ENCODE data around the gene SYT1. TPM values are rescaled to one million over a fixed set of nuclear protein-coding genes. Genes with fewer than 3 reads are reported as not detected.

The SYT1 gene
- total and polyA plus RNA-seq, 8 donors: 0.16 to 1.2 (median 0.26) TPM

- peak; percentile 40 to 84 (median 72) for ATAC-seq
- Histone ChIP-seq H3K4me3 (no peak overlapping the region), H3K36me3 (no peaks in the 10 kb centered on the region), H3K4me1 (peaks cover 0 to 6% (median 6%) of the 10 kb centered on the region in 3 donors), H3K9me3 (no peaks in the 10 kb centered on the region), H3K27me3 (no peaks in the 10 kb centered on the region), H3K27ac (no peak overlapping the region)
- DNase-seq: no peak
- 17 to 20% methylated on average over 3 of the region's 3 CpGs for WGBS, 2 donors
- FAIRE-seq: no peak
- intact Hi-C loops (cut with DNase I): no loop called here
- TF ChIP-seq CTCF (IDR thresholded peaks at IDR 0.05): no peak
Observed at GRCh38 chr12:79487386-79488110, 623.0 kb downstream of the SYT1 start.

Small RNA genes within 50 kb of the gene (microRNA-seq; reads per million reads assigned to microRNA genes)
- gene MIR1252: 0 reads per million in 2 donors
